Stimulated activated naive CD4-positive, alpha-beta T cell treated with Interleukin-2 at 50 U/mL for 16 hours (primary cell): ENCODE data around the gene TNP1.

ENCODE experiments used
- DNase-seq: peaks from one replicate; lab custom pipeline; 2025; lab: John Stamatoyannopoulos, UW

The TNP1 gene

GRCh38 chr2:216839688-216840087, 20.2 kb downstream of the TNP1 start:
- DNase-seq, result no peak

GRCh38 chr2:216838151-216838550, 21.7 kb downstream of the TNP1 start:
- no peak for DNase-seq

GRCh38 chr2:216837740-216838139, 22.1 kb downstream of the TNP1 start:
- DNase-seq, result no peak

GRCh38 chr2:216833061-216833460, 26.8 kb downstream of the TNP1 start:
- no peak for DNase-seq

GRCh38 chr2:216830346-216830745, 29.5 kb downstream of the TNP1 start:
- DNase-seq, result no peak

GRCh38 chr2:216829533-216829932, 30.3 kb downstream of the TNP1 start:
- no peak for DNase-seq

- no peak for DNase-seq
Measured at GRCh38 chr2:216827073-216827720, 32.7 kb downstream of the TNP1 start.

GRCh38 chr2:216822470-216822869, 37.4 kb downstream of the TNP1 start:
- DNase-seq, result no peak

- DNase-seq, result no peak
Measured at GRCh38 chr2:216820709-216821108, 39.2 kb downstream of the TNP1 start.

GRCh38 chr2:216819766-216820165, 40.1 kb downstream of the TNP1 start:
- no peak for DNase-seq

- DNase-seq, result no peak
Measured at GRCh38 chr2:216819055-216819454, 40.8 kb downstream of the TNP1 start.

- DNase-seq, result no peak
Measured at GRCh38 chr2:216810399-216811160, 49.3 kb downstream of the TNP1 start.
